Testis (tissue), 3 donors: Measurements from ENCODE around the gene EFCAB11. TPM values are rescaled to one million over a fixed set of nuclear protein-coding genes. Genes with fewer than 3 reads are reported as not detected.

Experiments used
- DNase-seq: peaks from one replicate; pipeline ENCODE4 v3.0.0-alpha.2; 2019
- H3K27ac ChIP-seq, 2 donors: fragments of 200-600 bp; sonication (generic); one replicate each; pipeline ENCODE4 v1.5.1; 2019
- H3K27me3 ChIP-seq: fragments of 200-600 bp; sonication (generic); one replicate; pipeline ENCODE4 v1.5.1; 2019
- H3K36me3 ChIP-seq: fragments of 200-600 bp; sonication (generic); one replicate; pipeline ENCODE4 v1.5.1; 2017; ENCODE audit warnings: low read depth; ENCODE audit errors: missing control alignments
- H3K4me1 ChIP-seq: fragments of 200-600 bp; sonication (generic); one replicate; pipeline ENCODE4 v1.5.1; 2019
- H3K4me3 ChIP-seq, 2 donors: fragments of 200-600 bp; sonication (generic); one replicate each; pipeline ENCODE4 v1.5.1; 2017 to 2019
- H3K9me3 ChIP-seq: fragments of 200-600 bp; sonication (generic); one replicate; pipeline ENCODE4 v1.5.1; 2017
- POLR2A ChIP-seq: fragments of 450-650 bp; IDR thresholded peaks from one replicate; pipeline ENCODE4 v1.6.1; 2017; ENCODE audit warnings: antibody characterized with exemption, mild to moderate bottlenecking, moderate library complexity
- WGBS, 2 donors: methylation state at CpG; one replicate each; pipeline ENCODE4 v1.1.5; 2018; 5-methylcytosine and 5-hydroxymethylcytosine counted together
- intact Hi-C: fragments of 100-400 bp; cut with DNase I; formaldehyde crosslinking; loops from one replicate; pipeline ENCODE4 v1.15.1; 2023; ENCODE audit warnings: low total_unique reads
- polyA plus RNA-seq: library from polyadenylated mRNA; stranded (reverse); fragments of 350-450 nt; fragmentation: Illumina TruSeq; extraction: RNeasy Lipid Tissue Mini Kit (QIAGEN cat#74804); gene quantifications from one replicate; pipeline ENCODE4 v1.2.3, GENCODE V29; 2014; ENCODE audit warnings: low read depth, low replicate concordance; ENCODE audit not compliant: insufficient read depth
- total RNA-seq, 2 donors: library from RNA; depleted of rRNA; stranded (reverse); fragments of >200 nt; gene quantifications; one replicate each; pipeline ENCODE4 v1.2.3, GENCODE V29; 2016
- TF ChIP-seq, protein P1 (sequence below), 3 experiments: fragments of 450-650 bp in 2 of 3; fragments of 200-600 bp in 1 of 3; sonication (generic) in 1 of 3; IDR thresholded peaks; one replicate each; pipeline ENCODE4 v1.5.1; 2016 to 2019; ENCODE audit warnings: antibody characterized with exemption in 3 of 3, mild to moderate bottlenecking in 2 of 3, moderate library complexity in 1 of 3

Gene EFCAB11
- total and polyA plus RNA-seq, 3 donors from 2014 or later, result 30.5 to 78.3 (median 50.6) TPM

DNA sequence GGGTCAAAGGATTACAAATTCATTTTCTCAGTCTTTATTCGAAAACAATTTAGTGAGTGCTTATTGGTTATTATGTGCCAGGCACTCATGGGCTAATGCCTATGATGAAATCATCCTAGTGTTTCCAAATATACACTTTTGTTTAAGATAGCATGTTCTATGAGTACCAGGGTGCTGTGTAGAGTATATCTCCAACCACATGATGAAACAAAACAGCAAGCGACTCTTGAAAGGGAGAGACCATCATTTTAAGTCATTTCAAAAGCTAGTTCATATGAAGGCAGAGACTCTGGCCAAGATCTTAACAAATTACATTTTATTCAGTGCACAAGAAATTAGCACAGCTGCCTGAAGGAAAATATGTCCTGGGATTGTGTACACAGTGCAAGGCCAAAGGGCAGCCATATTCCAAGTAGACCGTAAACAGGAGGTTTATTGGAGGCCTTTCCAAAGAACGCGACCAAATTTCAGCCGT, 204.2 kb downstream of the EFCAB11 start:
- intact Hi-C loops, result no loop called here
- Histone ChIP-seq H3K9me3 (no peaks in the 10 kb centered on the region), H3K4me3 (no peak overlapping the region), H3K27me3 (no peaks in the 10 kb centered on the region), H3K4me1 (no peaks in the 10 kb centered on the region), H3K27ac (no peak overlapping the region), H3K36me3 (no peaks in the 10 kb centered on the region)
- no peak for DNase-seq
- 55 to 68% methylated on average over 6 of the region's 6 CpGs for WGBS, 2 donors
- no peak for TF ChIP-seq POLR2A
- TF ChIP-seq, protein P1, sequence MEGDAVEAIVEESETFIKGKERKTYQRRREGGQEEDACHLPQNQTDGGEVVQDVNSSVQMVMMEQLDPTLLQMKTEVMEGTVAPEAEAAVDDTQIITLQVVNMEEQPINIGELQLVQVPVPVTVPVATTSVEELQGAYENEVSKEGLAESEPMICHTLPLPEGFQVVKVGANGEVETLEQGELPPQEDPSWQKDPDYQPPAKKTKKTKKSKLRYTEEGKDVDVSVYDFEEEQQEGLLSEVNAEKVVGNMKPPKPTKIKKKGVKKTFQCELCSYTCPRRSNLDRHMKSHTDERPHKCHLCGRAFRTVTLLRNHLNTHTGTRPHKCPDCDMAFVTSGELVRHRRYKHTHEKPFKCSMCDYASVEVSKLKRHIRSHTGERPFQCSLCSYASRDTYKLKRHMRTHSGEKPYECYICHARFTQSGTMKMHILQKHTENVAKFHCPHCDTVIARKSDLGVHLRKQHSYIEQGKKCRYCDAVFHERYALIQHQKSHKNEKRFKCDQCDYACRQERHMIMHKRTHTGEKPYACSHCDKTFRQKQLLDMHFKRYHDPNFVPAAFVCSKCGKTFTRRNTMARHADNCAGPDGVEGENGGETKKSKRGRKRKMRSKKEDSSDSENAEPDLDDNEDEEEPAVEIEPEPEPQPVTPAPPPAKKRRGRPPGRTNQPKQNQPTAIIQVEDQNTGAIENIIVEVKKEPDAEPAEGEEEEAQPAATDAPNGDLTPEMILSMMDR (IDR thresholded peaks at IDR 0.05), result no peak

DNA sequence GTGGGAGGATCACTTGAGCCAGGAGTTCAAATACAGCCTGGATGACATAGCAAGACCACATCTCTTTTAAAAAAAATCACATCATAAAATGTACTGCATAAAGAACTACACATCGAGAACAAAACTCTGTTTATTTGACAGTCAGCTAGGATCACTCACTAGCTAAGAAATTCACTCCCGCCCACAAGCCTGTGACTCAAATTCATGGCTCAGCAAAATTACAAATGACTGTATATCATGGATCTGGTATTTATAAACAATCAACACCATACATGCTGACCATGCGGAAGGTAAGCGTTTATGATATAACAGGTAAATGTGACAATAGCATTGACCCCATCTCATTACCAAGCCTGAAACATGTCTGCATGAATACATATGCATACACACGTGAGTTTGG, 206.5 kb downstream of the EFCAB11 start:
- no peak for DNase-seq
- Histone ChIP-seq H3K4me1 (no peaks in the 10 kb centered on the region), H3K36me3 (no peaks in the 10 kb centered on the region), H3K9me3 (no peaks in the 10 kb centered on the region), H3K27ac (no peak overlapping the region), H3K27me3 (no peaks in the 10 kb centered on the region), H3K4me3 (no peak overlapping the region)
- 74% methylated on average over 5 of the region's 5 CpGs for WGBS, 2 donors
- TF ChIP-seq, protein P1 (IDR thresholded peaks at IDR 0.05), result no peak
- no peak for TF ChIP-seq POLR2A
- intact Hi-C loops, result loop anchor here (10.0 kb wide), 1 partner anchor 703 kb away; no protein-coding TSS in a partner anchor

DNA sequence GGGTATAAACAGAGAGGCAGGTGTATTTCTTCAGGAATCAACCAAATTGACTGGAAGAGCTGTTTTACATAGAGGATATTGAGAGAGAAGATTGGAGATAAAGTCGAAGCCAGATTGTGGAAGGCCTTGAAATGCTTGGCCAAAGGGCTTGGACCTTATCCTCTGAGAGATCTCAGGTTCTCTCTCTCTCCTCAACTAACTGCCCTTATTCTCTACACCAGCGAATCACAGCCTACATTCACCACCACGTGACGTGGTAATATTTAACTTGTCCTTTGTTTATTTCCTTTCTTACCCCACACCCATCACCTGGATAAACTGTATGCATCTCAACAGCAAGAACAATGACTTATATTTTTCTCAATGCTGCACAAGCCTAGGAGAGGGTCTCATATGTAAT, 207.4 kb downstream of the EFCAB11 start:
- Histone ChIP-seq H3K27ac (no peak overlapping the region), H3K4me1 (no peaks in the 10 kb centered on the region), H3K4me3 (no peak overlapping the region), H3K27me3 (no peaks in the 10 kb centered on the region), H3K36me3 (no peaks in the 10 kb centered on the region), H3K9me3 (no peaks in the 10 kb centered on the region)
- 84 to 87% methylated on average over 4 of the region's 4 CpGs for WGBS, 2 donors
- intact Hi-C loops, result loop anchor here (10.0 kb wide), 1 partner anchor 702 kb away; no protein-coding TSS in a partner anchor
- DNase-seq, result no peak
- TF ChIP-seq POLR2A, result no peak

DNA sequence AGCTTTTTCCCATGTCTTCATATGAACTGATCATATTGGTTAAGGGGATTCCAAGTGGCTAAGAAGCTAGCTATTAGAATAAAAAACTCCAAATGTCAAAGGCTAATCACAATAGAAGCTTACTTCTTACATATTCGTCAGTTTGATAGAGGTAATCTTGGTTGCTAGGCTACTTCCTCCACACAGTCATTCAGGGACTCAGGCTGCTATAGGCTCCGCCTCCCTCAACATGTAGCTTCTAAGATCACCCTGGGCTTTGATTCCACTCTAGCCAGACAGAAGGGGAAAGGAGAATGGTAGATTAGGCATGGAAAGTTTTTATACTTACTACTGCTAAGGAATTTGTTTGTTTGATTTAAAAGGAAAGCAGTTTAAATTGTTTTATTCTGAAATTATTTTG, 207.9 kb downstream of the EFCAB11 start:
- Histone ChIP-seq H3K9me3 (no peaks in the 10 kb centered on the region), H3K4me3 (no peak overlapping the region), H3K27ac (no peak overlapping the region), H3K27me3 (no peaks in the 10 kb centered on the region), H3K4me1 (no peaks in the 10 kb centered on the region), H3K36me3 (no peaks in the 10 kb centered on the region)
- intact Hi-C loops, result loop anchor here (10.0 kb wide), 1 partner anchor 702 kb away; no protein-coding TSS in a partner anchor
- 86 to 97% methylated on average over 2 of the region's 2 CpGs for WGBS, 2 donors
- TF ChIP-seq, protein P1 (IDR thresholded peaks at IDR 0.05), result no peak
- TF ChIP-seq POLR2A, result no peak
- no peak for DNase-seq

DNA sequence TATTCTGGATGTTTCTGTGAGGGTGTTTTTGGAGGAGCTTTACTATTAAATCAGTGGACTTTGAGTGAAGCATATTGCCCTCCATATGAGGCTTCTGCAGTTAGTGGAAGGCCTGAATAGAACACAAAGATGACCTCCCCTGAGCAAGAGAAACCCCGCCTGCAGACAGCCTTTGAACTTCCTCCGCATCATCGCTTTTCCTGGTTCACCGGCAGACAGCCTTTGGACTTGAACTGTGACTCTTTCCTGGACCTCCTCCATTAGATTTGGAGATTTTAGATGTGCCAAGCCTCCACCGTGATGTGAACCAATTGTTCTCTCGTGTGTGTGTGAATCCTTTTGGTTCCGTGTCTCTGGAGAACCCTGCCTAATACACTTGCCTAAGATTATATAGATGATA, 208.4 kb downstream of the EFCAB11 start:
- WGBS, 2 donors, result 94 to 95% methylated on average over 7 of the region's 7 CpGs
- TF ChIP-seq POLR2A, result no peak
- TF ChIP-seq, protein P1 (IDR thresholded peaks at IDR 0.05), result no peak
- no peaks in the 10 kb centered on the region for H3K9me3 ChIP-seq
- H3K4me3 ChIP-seq, result no peak overlapping the region
- H3K27ac ChIP-seq, result no peak overlapping the region
- intact Hi-C loops, result loop anchor here (10.0 kb wide), 1 partner anchor 701 kb away; no protein-coding TSS in a partner anchor
- H3K4me1 ChIP-seq, result no peaks in the 10 kb centered on the region
- DNase-seq, result no peak
- no peaks in the 10 kb centered on the region for H3K36me3 ChIP-seq
- no peaks in the 10 kb centered on the region for H3K27me3 ChIP-seq

Other genes with a start within 250 kb of the EFCAB11 start
- gene TDP1, start 1.2 kb upstream of the EFCAB11 start, total RNA-seq, result 10 to 100 TPM; 37.0 to 43.1 TPM
- gene TDP1, start 1.2 kb upstream of the EFCAB11 start, polyA plus RNA-seq, result 55.2 TPM
- 10 to 100 TPM; 42.5 to 59.1 TPM for gene KCNK13, start 107.3 kb upstream of the EFCAB11 start, total RNA-seq
- gene KCNK13, start 107.3 kb upstream of the EFCAB11 start, polyA plus RNA-seq, result 26.2 TPM